ENCODE results near the gene TRMT11. TPM values are rescaled to one million over a fixed set of nuclear protein-coding genes. Genes with fewer than 3 reads are reported as not detected.

Gene TRMT11
- 34.4 TPM for total RNA-seq

DNA sequence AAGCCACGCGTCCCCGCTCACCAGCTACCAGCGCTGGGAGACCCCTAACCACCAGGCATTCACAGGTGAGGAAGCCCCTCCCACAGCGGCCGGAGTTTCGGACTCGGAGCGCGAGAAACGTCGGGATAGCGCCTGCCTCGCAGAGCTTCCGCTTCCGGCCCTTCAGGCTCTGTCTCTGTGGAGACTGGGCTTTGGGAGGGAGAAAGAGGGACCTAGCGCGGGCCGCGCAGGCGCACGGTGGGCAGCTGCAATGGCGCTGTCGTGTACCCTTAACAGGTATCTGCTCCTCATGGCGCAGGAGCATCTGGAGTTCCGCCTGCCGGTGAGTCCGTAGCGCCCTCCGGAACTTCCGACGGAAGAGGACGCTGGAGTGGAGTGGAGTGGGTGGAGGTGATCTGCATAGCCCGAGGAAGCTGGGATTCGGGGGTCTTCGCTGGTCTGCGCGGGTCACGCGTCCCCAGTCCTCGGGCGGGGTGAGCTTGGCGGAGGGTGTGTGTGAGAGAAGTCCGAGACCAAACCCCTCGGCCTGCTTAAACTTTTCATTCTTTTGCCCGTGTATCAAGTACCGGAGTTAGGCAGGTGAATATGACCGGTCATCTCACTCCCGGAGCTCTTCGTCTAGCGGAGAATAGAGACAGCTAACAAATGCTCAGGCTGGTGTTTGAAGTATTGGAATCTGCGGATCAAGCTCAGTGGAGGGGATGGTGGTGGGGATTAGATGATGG lies at the start of gene TRMT11:
TSS of gene TRMT11 (plus strand) at position 240 of the 725 bp plus-strand sequence. CDS start at position 251, 11 bp downstream.

DNA sequence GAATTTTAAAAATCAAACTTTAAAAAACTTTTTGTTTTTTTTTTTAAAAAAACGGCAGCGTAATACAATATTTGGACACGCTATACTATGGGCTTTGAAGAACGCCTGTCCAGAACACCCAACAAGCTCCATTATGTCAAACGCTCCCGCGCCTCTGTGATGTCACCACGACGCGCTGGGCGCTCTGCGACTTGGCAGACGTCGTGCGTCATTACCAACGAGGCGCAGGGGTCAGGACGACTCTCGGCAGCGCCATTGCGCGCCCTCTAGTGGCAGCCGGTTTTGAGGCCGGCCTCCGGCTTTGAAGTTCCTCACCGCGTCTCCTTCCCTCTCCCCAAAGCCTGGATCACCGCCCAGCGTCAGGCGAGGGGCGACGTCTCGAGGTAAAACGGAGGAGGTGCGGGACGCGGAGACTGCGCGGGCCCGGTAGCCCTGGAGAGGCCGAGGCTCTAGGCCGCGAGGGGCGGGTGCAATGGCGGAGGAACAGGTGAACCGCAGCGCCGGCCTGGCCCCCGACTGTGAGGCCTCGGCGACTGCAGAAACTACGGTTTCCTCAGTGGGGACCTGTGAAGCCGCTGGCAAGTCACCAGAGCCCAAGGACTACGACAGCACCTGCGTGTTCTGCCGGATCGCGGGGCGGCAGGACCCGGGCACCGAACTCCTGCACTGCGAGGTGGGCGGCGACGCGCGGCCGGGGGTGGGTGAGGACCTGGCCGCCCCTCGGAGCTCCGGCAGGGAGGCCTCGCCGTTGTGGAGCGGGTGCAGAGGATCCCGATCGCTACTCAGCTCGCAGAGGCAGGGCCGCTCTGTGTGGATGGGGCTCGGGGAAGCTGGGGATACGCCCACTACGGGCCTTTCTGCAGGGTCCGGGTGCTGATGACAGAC lies 29.6 kb upstream of the TRMT11 start, which contains the start of gene HINT3:
TSS of gene HINT3 (plus strand) at position 265 of the 885 bp plus-strand sequence. CDS start at position 473, 208 bp downstream.

Small RNA genes lying within 50 kb of the gene (small RNA-seq; reads per million reads assigned to genes)
- gene RNA5SP216 (ENCODE audit: low replicate concordance), result not detected

Other genes starting within 250 kb of the TRMT11 start
- gene HEY2, start 236.9 kb upstream of the TRMT11 start, total RNA-seq, result 1.3 TPM
- 24.4 TPM for gene NCOA7, start 195.6 kb upstream of the TRMT11 start, total RNA-seq
- gene HINT3, start 29.8 kb upstream of the TRMT11 start, total RNA-seq, result 52.0 TPM

Measured in parietal lobe (tissue), 2 donors.